Activated T-helper 2 cell treated with anti-CD3 and anti-CD28 coated beads, Interferon-gamma antibody, Interleukin-2, Interleukin-4, amounts not matched to agents 10 μg/mL and 5 μg/mL and 100 μg/mL, durations not matched to agents 14 hours and 24 hours and 36 hours (primary cell): Measurements from ENCODE around the gene KRTAP17-1. TPM values are rescaled to one million over a fixed set of nuclear protein-coding genes. Genes with fewer than 3 reads are reported as not detected.
A peak's percentile ranks its signal among the peaks of the same experiment; 100 is the strongest.

Source experiments
- DNase-seq: peaks from one replicate; pipeline ENCODE4 v3.0.0; 2021; ENCODE audit warnings: low spot score
- H3K27ac Mint-ChIP-seq: one replicate; pipeline ENCODE4 v1.8.0; 2021; ENCODE audit warnings: mixed read lengths
- H3K27me3 Mint-ChIP-seq: one replicate; pipeline ENCODE4 v1.8.0; 2021; ENCODE audit warnings: low read depth, mixed read lengths
- H3K36me3 Mint-ChIP-seq: one replicate; pipeline ENCODE4 v1.8.0; 2021; ENCODE audit warnings: low read depth, mixed read lengths
- H3K4me1 Mint-ChIP-seq: one replicate; pipeline ENCODE4 v1.8.0; 2021; ENCODE audit warnings: low read depth, mixed read lengths
- H3K4me3 Mint-ChIP-seq: one replicate; pipeline ENCODE4 v1.8.0; 2021; ENCODE audit warnings: low read depth, mild to moderate bottlenecking, moderate library complexity, mixed read lengths
- H3K9me3 Mint-ChIP-seq: one replicate; pipeline ENCODE4 v1.8.0; 2021; ENCODE audit warnings: mixed read lengths
- intact Hi-C: fragments of 100-400 bp; cut with micrococcal nuclease; formaldehyde crosslinking; loops from one replicate; pipeline ENCODE4 v1.15.1; 2023
- total RNA-seq: library from RNA; stranded (reverse); gene quantifications from 2 replicates; pipeline ENCODE4 v1.2.3, GENCODE V29; 2022

KRTAP17-1 gene
- total RNA-seq, 1 donor from 2014 or later: not detected

- no peaks in the 10 kb centered on the region for H3K9me3 Mint-ChIP-seq
- DNase-seq: peak; percentile 30
- H3K4me1 Mint-ChIP-seq: peaks cover 24% of the 10 kb centered on the region
- H3K4me3 Mint-ChIP-seq: no peak overlapping the region
- H3K27ac Mint-ChIP-seq: peak overlapping the region; percentile 9
- peaks cover 1% of the 10 kb centered on the region for H3K27me3 Mint-ChIP-seq
- intact Hi-C loops: no loop called here
- H3K36me3 Mint-ChIP-seq: no peaks in the 10 kb centered on the region
Measured at GRCh38 chr17:41308251-41308917, 7.1 kb downstream of the KRTAP17-1 start.

- H3K36me3 Mint-ChIP-seq: no peaks in the 10 kb centered on the region
- intact Hi-C loops: no loop called here
- no peaks in the 10 kb centered on the region for H3K9me3 Mint-ChIP-seq
- H3K27me3 Mint-ChIP-seq: no peaks in the 10 kb centered on the region
- DNase-seq: no peak
- H3K4me1 Mint-ChIP-seq: peaks cover 24% of the 10 kb centered on the region
- H3K27ac Mint-ChIP-seq: no peak overlapping the region
- no peak overlapping the region for H3K4me3 Mint-ChIP-seq
Measured at GRCh38 chr17:41307647-41308046, 7.9 kb downstream of the KRTAP17-1 start.

- intact Hi-C loops: no loop called here
- Mint-ChIP-seq H3K36me3 (no peaks in the 10 kb centered on the region), H3K27ac (no peak overlapping the region), H3K4me1 (peaks cover 15% of the 10 kb centered on the region), H3K9me3 (no peaks in the 10 kb centered on the region), H3K4me3 (no peak overlapping the region), H3K27me3 (peaks cover 2% of the 10 kb centered on the region)
- no peak for DNase-seq
Measured at GRCh38 chr17:41304091-41304490, 11.4 kb downstream of the KRTAP17-1 start.

GRCh38 chr17:41302981-41303380, 12.5 kb downstream of the KRTAP17-1 start:
- intact Hi-C loops: no loop called here
- no peaks in the 10 kb centered on the region for H3K9me3 Mint-ChIP-seq
- no peak overlapping the region for H3K4me3 Mint-ChIP-seq
- H3K27ac Mint-ChIP-seq: no peak overlapping the region
- H3K4me1 Mint-ChIP-seq: peaks cover 4% of the 10 kb centered on the region
- DNase-seq: no peak
- no peaks in the 10 kb centered on the region for H3K36me3 Mint-ChIP-seq
- H3K27me3 Mint-ChIP-seq: peaks cover 2% of the 10 kb centered on the region

GRCh38 chr17:41301916-41302901, 13.3 kb downstream of the KRTAP17-1 start, which contains the start of gene KRTAP29-1:
KRTAP29-1 (minus strand) TSS chr17:41302851; CDS start chr17:41302851, 0 bp downstream.
- intact Hi-C loops: no loop called here
- H3K4me3 Mint-ChIP-seq: no peak within 1 kb of the TSS
- H3K27me3 Mint-ChIP-seq: peaks cover 2% of the 10 kb centered on the region
- no peak for DNase-seq
- no peak within 1 kb of the TSS for H3K27ac Mint-ChIP-seq
- H3K9me3 Mint-ChIP-seq: no peaks in the 10 kb centered on the region
- H3K36me3 Mint-ChIP-seq: no peaks in the 10 kb centered on the region
- H3K4me1 Mint-ChIP-seq: no peaks in the 10 kb centered on the region

GRCh38 chr17:41301204-41301790, 14.2 kb downstream of the KRTAP17-1 start:
- Mint-ChIP-seq H3K36me3 (no peaks in the 10 kb centered on the region), H3K9me3 (no peaks in the 10 kb centered on the region), H3K27ac (no peak overlapping the region), H3K4me1 (no peaks in the 10 kb centered on the region), H3K27me3 (peaks cover 2% of the 10 kb centered on the region), H3K4me3 (no peak overlapping the region)
- no peak for DNase-seq
- intact Hi-C loops: no loop called here

- Mint-ChIP-seq H3K4me3 (no peak overlapping the region), H3K9me3 (no peaks in the 10 kb centered on the region), H3K36me3 (no peaks in the 10 kb centered on the region), H3K27ac (no peak overlapping the region), H3K27me3 (peaks cover 3% of the 10 kb centered on the region), H3K4me1 (no peaks in the 10 kb centered on the region)
- no peak for DNase-seq
- intact Hi-C loops: no loop called here
Measured at GRCh38 chr17:41298458-41299135, 16.9 kb downstream of the KRTAP17-1 start.

- no peak for DNase-seq
- H3K27ac Mint-ChIP-seq: no peak overlapping the region
- no peaks in the 10 kb centered on the region for H3K4me1 Mint-ChIP-seq
- H3K9me3 Mint-ChIP-seq: no peaks in the 10 kb centered on the region
- no peaks in the 10 kb centered on the region for H3K36me3 Mint-ChIP-seq
- H3K27me3 Mint-ChIP-seq: peaks cover 6% of the 10 kb centered on the region
- no peak overlapping the region for H3K4me3 Mint-ChIP-seq
- intact Hi-C loops: no loop called here
Measured at GRCh38 chr17:41296846-41297245, 18.7 kb downstream of the KRTAP17-1 start.

GRCh38 chr17:41294016-41294415, 21.5 kb downstream of the KRTAP17-1 start:
- Mint-ChIP-seq H3K36me3 (no peaks in the 10 kb centered on the region), H3K4me1 (no peaks in the 10 kb centered on the region), H3K9me3 (no peaks in the 10 kb centered on the region), H3K27me3 (peaks cover 4% of the 10 kb centered on the region), H3K4me3 (no peak overlapping the region), H3K27ac (no peak overlapping the region)
- DNase-seq: no peak
- intact Hi-C loops: no loop called here

GRCh38 chr17:41287050-41287449, 28.5 kb downstream of the KRTAP17-1 start:
- no peak for DNase-seq
- intact Hi-C loops: no loop called here
- no peak overlapping the region for H3K4me3 Mint-ChIP-seq
- H3K9me3 Mint-ChIP-seq: no peaks in the 10 kb centered on the region
- H3K36me3 Mint-ChIP-seq: no peaks in the 10 kb centered on the region
- no peaks in the 10 kb centered on the region for H3K4me1 Mint-ChIP-seq
- H3K27ac Mint-ChIP-seq: no peak overlapping the region
- peaks cover 5% of the 10 kb centered on the region for H3K27me3 Mint-ChIP-seq

GRCh38 chr17:41284546-41284945, 31.0 kb downstream of the KRTAP17-1 start:
- no peak for DNase-seq
- Mint-ChIP-seq H3K36me3 (no peaks in the 10 kb centered on the region), H3K4me1 (no peaks in the 10 kb centered on the region), H3K9me3 (no peaks in the 10 kb centered on the region), H3K4me3 (no peak overlapping the region), H3K27me3 (peaks cover 5% of the 10 kb centered on the region), H3K27ac (no peak overlapping the region)
- intact Hi-C loops: no loop called here

GRCh38 chr17:41284043-41284442, 31.5 kb downstream of the KRTAP17-1 start:
- no peak for DNase-seq
- Mint-ChIP-seq H3K4me1 (no peaks in the 10 kb centered on the region), H3K9me3 (no peaks in the 10 kb centered on the region), H3K27me3 (peaks cover 7% of the 10 kb centered on the region), H3K4me3 (no peak overlapping the region), H3K36me3 (no peaks in the 10 kb centered on the region), H3K27ac (no peak overlapping the region)
- intact Hi-C loops: no loop called here
